Measurements from ENCODE around the gene WDR37. TPM values are rescaled to one million over a fixed set of nuclear protein-coding genes. Genes with fewer than 3 reads are reported as not detected.

The WDR37 gene
- polyA plus RNA-seq, 4 donors, result 14.5 to 20.4 (median 17.9) TPM

DNA sequence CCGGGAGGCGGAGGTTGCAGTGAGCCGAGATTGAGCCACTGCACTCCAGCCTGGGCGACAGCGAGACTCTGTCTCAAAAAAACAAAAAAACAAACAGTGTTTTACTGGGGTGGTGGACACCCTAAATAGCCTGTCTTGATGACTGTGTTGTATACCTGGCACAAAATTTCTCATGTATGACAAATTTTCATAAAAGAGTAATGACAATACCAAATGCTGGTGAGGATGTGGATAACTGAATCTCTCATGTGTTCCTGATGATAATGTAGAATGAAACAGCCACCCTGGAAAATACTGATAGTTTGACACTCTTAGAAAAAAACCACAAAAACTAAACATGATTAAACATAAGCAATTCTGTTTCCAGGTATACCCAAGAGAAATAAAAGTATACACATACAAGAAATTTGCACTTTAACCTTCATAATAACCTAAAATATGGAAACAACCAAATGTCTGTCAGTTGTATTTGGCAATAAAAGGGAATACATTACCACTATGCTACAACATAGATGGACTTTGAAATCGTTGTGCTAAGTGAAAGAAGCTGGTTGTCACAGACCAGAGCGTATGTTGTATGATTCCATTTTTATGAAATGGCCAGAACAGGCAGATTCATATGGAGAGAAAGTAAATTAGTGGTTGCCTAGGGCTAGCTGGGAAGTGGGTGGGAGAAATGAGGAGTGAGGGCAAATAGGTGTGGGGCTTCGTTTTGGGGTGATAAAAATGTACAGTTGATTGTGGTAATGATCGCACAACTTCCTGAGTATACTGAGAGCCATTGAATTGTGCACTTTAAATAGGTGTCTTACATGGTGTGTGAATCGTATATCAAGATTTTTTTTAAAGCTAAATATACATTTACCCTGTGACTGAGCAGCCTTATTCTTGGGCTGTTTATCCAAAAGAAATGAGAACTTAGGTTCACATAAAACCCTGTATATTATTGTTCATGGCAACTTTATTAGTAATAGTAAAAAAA is 12.5 kb downstream of the WDR37 start:
- no peak for DNase-seq (ENCODE audit: low read depth in 4 of 4, low spot score in 2 of 4)

DNA sequence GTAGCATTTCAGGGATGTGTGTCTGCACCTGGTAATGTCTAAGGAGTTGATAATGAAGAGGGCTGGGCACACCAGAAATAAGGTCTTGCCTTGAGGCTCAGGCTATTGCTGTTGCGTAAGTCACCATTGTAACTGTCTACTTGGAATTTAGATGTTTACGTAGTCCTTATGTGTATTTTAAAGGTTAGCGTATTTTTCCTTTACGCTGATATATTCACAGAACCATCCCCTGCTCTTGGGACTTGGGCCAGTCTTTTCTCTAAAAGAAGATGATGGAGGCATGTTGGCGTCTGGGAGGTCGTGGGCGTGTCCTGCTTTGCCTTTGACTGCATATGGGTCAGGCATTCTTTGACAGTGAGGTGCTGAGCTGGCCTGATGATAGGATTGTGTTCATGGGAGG is 14.7 kb downstream of the WDR37 start:
- no peak for DNase-seq (ENCODE audit: low read depth in 4 of 4, low spot score in 2 of 4)

DNA sequence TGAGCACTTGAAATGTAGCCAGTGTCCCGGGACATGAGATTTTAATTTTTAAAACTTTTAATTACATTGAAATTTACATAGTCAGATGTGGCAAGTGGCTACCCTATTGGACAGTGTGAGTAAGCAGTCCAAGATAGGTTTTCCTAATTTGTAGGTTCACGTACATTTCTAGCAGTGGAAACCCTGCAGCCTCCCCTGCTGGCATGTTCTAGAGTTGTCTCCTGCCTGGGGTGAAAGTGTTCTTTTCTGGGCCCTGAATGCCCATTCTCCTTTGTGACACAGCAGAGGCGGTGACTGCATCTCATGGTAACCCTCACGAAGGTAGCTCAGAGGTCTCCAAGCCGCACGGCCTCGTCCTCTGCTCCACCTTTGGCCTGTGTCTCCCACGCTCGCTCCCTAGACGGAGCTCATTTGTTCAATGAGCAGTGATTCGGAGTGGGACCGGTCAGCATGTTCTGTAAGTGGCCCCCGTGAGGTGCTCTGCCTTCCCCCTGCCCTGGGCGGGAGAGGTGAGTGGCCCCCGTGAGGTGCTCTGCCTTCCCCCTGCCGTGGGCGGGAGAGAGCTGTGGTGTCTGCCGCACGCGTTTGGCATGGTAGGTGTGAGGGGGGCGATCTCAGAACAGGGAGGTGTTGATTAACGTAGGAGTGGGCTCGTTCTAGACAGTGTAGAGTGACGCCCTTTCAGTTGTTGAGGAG is 18.0 kb downstream of the WDR37 start:
- DNase-seq (ENCODE audit: low read depth in 4 of 4, low spot score in 2 of 4), result no peak

DNA sequence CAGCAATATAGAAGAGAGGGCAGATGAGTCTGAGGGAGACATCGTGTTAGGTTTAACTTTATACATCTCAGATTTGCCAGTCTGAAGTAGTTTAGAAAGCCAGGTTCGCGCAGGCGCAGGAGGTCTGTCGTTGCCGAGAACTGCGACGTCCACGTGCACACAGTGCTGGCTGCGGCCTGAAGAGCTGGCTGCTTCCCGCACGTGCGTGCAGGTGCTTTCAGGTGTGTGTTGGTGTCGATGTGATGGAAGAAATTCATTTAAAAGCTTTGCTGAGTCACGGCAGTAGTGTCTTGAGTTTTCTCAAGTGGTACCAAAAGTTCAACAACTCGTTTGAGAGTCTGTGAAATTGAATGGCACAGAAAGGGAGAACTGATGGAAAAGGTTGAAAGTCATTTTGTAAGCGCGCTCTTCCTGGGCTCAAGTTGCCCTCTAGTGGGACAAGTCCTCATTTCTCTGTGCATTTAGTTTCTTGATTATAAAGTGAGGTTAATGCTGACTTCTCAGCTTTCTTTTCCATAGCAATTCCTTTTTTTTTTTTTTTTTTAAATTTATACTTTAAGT is 18.6 kb downstream of the WDR37 start:
- DNase-seq (ENCODE audit: low read depth in 4 of 4, low spot score in 2 of 4), result no peak

GRCh38 chr10:1078668-1079067 is 22.5 kb downstream of the WDR37 start:
- DNase-seq (ENCODE audit: low read depth in 4 of 4, low spot score in 2 of 4), result no peak

GRCh38 chr10:1083581-1083980 is 27.4 kb downstream of the WDR37 start:
- no peak for DNase-seq (ENCODE audit: low read depth in 4 of 4, low spot score in 2 of 4)

DNA sequence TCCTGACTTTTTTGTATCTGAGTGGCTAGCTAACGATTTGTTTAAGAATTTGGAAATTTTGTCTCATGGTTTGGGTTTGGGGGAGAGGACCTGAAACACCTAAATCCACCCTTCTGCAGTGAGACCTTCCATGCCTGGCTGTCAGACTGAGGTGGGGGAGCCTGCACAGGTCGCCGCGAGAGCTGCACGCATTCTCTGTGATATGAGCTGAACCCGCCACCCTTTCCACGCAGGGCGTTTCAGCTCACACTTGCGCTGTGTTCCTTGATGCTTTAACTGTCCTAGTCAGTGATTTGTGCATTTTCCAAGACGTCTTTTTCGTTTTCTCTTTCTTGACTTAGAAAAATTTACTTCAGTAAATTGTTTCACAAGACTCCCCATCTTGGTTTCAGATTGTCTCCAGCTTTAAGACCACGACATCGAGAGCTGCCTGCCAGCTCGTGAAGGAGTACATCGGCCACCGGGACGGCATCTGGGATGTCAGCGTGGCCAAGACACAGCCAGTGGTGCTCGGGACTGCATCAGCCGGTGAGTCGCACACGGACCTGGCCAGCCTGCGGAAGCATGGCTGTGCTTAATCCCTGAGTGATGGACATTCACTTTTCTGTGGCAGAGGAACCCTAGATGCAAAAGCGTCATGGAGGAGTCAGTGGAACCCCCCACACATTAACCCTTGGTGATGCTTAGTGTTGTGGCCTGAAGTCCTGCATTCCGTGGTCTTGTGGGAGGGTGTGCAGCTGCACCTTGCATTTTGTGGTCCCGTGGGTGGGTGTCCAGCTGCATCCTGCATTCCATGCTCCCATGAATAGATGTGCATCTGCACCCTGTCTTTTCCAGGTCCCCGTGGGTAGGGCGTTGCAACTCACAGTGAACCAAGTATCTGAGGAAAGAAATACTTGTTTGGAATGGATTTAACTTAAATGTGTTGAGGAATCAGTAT is 28.1 kb downstream of the WDR37 start:
- DNase-seq (ENCODE audit: low read depth in 4 of 4, low spot score in 2 of 4), result no peak

- no peak for DNase-seq (ENCODE audit: low read depth in 4 of 4, low spot score in 2 of 4)
Observed at GRCh38 chr10:1085258-1085657, 29.1 kb downstream of the WDR37 start.

- DNase-seq (ENCODE audit: low read depth in 4 of 4, low spot score in 2 of 4), result no peak
Observed at GRCh38 chr10:1086787-1087186, 30.6 kb downstream of the WDR37 start.

DNA sequence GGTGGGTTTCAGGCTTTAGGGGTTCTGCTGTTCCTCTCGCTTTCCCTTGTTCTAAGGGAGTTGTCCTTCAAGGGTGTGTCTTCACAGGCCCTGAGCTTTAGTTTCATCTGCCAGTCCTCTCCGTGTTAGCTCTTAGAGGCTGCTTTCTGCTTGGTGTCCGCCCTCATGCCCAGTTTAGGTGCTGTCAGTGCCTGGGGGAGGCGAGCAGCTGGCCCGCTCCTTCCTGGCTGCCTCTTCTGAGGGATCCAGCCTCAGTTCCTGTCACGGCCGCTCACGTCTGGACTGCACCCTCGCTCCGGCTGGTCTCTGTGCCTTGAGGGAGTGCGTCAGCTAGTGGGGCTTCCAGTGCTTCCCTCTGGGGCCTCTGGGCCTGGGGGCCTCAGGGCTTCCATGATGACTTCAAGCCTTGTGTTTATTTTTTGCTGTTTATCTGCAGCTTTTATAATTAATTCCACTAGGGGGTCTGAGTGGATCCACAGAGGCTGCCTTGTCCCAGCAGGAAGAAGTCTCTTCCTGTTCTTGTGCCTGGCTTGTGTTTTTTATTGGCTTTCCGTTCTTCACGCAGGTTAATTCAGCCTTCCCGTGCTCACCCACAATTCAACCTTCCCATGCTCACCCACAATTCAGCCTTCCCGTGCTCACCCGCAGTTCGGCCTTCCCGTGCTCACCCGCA is 33.0 kb downstream of the WDR37 start:
- no peak for DNase-seq (ENCODE audit: low read depth in 4 of 4, low spot score in 2 of 4)

DNA sequence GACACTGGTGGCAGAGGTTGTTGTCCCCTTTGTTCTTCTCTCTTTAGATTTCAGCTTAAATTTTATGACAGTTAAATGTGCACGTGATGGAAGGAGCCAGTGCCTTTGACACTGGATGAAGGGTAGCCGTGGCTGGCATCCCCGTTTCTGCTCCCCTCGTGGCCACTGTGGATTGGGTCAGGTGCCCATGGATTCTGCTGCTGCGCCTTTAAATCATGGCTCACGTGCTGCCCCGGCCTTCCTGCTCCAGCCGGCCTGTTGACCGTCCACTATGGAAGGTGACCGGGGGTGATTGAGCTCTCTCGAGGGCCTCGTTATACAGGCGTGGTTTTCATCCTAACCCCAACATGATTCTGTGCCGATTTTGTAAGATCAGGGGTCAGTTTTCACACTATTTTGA is 34.5 kb downstream of the WDR37 start:
- no peak for DNase-seq (ENCODE audit: low read depth in 4 of 4, low spot score in 2 of 4)

- no peak for DNase-seq (ENCODE audit: low read depth in 4 of 4, low spot score in 2 of 4)
Observed at GRCh38 chr10:1093696-1094095, 37.5 kb downstream of the WDR37 start.

DNA sequence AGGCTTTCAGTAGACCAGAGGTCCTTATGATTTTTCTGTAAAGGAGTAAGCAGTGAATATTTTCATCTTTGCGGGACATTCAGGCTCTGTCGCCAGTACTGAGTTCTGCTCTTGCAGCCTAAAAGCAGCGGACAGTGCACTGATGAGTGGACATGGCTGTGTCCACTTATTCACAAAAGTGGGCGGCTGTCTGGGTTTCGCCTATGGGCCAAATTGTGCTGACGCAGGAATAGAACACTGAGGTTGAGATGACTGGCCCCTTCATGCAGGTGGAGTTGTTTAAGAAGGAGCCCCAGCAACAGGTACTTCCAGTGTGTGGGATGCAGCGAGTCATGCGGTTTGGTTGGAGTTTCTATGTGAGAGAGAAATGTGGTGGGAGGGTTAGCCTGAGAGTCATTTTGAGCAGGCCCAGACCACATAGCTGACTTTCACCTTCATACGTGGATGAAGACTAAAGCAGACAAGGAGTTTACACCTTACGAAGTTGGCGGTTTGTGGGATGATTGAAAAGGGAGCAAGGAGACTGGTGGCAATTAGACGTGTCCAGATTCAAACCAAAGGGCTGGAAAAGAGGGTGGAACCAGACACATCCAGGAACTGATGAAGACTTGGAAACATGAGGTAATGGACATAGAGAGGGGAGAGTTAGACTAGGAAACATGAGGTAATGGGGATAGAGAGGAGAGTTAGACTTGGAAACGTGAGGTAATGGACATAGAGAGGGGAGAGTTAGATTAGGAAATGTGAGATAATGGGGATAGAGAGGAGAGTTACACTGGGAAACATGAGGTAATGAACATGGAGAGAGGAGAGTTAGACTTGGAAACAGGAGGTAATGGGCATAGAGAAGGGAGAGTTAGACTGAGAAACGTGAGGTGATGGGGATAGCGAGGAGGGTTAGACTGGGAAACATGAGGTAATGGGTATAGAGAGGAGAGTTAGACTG is 38.2 kb downstream of the WDR37 start:
- no peak for DNase-seq (ENCODE audit: low read depth in 4 of 4, low spot score in 2 of 4)

DNA sequence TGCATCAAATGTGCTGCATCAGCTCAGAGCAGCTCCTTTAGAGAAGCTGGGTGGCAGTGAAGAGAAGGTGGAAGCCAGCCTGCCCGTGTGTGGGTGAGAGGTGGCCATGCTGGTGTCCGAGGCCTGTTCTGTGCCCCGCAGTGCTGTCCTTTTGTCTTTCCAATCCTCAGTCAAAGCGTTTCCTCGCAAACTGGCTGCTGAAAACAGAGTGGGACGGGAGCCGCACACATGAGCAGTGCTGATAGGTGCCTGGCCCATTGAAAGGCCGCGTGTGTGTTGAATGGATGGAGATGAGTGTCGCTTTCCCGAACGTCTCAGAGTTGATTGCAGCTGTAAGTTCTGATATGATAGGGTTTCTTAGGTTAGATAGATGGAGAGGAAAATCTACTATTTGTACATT is 39.3 kb downstream of the WDR37 start:
- DNase-seq (ENCODE audit: low read depth in 4 of 4, low spot score in 2 of 4), result no peak

- no peak for DNase-seq (ENCODE audit: low read depth in 4 of 4, low spot score in 2 of 4)
Observed at GRCh38 chr10:1096287-1096889, 40.2 kb downstream of the WDR37 start.

DNA sequence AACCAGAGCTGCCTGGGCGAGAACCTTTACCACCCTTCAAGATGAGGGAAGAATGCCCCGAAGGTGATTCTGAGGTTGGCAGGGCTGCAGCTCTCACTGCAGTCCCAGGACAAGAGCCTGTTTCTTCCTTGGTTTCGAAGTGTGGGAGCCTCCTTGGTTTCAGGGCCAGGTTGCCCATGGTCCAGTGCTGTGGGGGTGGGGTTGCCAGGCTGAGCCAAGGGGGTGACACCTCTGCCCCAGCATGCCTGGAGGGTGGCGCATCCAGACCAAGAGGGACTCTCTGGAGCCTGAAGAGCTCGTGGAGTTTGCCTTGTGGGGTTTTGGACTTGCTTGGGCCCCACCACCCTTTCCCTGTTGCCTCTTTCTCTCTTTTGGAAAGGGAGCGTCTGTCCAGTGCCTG is 41.3 kb downstream of the WDR37 start:
- DNase-seq (ENCODE audit: low read depth in 4 of 4, low spot score in 2 of 4), result no peak

GRCh38 chr10:1100143-1100542 is 44.0 kb downstream of the WDR37 start:
- DNase-seq (ENCODE audit: low read depth in 4 of 4, low spot score in 2 of 4), result no peak

DNA sequence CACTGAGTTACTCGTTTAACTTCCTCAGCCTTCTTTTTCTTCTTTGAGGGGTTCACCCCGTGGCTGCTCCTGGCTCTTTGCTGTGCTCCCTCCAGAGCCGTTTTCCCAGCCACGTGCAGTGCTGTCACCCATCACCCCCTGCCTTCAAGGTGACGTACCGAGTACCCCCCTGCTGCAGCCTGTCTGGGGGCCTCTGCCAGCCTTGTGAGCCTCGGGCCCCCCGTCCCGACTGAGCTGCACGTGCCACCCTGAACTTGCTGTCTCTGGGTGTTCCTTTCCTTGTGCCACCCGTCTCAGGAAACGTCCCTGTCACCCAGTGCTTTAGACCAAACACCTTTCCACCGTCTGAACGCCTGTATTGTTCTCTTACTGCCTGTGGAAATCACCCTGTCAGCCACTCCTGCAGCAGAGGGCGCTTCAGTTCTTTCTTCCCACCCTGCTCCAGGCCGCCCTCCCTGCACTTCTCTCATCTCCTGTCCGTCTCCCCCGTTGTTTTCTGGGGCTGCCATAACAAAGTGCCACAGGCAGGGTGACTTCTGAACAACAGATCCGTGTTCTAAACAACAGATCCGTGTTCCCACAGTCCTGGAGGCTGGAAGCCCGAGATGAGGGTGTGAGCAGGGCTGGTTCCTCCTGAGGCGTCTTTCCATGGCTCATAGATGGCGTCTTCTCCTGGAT is 44.6 kb downstream of the WDR37 start:
- DNase-seq (ENCODE audit: low read depth in 4 of 4, low spot score in 2 of 4), result no peak

Measured in left renal cortex interstitium (tissue), 4 donors.